NCI-H510A treated with DMSO at 0.1 percent for 48 hours (cell line): ENCODE data around the gene CCND2.

Source experiments
- DNase-seq: peaks from one replicate; lab custom pipeline; 2025; lab: John Stamatoyannopoulos, UW

The CCND2 gene

GRCh38 chr12:4256043-4256826, 17.3 kb upstream of the CCND2 start:
- DNase-seq: no peak

- no peak for DNase-seq
Observed at GRCh38 chr12:4257442-4257841, 16.1 kb upstream of the CCND2 start.

- no peak for DNase-seq
Observed at GRCh38 chr12:4259099-4259498, 14.5 kb upstream of the CCND2 start.

- DNase-seq: no peak
Observed at GRCh38 chr12:4261655-4262054, 11.9 kb upstream of the CCND2 start.

- no peak for DNase-seq
Observed at GRCh38 chr12:4265280-4265679, 8.3 kb upstream of the CCND2 start.

GRCh38 chr12:4266990-4267389, 6.6 kb upstream of the CCND2 start:
- no peak for DNase-seq

- no peak for DNase-seq
Observed at GRCh38 chr12:4267704-4268328, 5.7 kb upstream of the CCND2 start.

GRCh38 chr12:4268329-4269181, 5.0 kb upstream of the CCND2 start:
- DNase-seq: no peak

- no peak for DNase-seq
Observed at GRCh38 chr12:4269279-4269991, 4.1 kb upstream of the CCND2 start.

GRCh38 chr12:4270016-4270830, 3.3 kb upstream of the CCND2 start:
- DNase-seq: no peak

GRCh38 chr12:4270831-4271716, 2.5 kb upstream of the CCND2 start:
- DNase-seq: no peak

- DNase-seq: no peak
Observed at GRCh38 chr12:4271717-4272423, 1.7 kb upstream of the CCND2 start.

- no peak for DNase-seq
Observed at GRCh38 chr12:4272424-4273272, 914 bp upstream of the CCND2 start.

GRCh38 chr12:4273273-4273651, 300 bp upstream of the CCND2 start:
- DNase-seq: no peak

- no peak for DNase-seq
Observed at GRCh38 chr12:4274396-4275015, 944 bp downstream of the CCND2 start.

GRCh38 chr12:4275016-4275869, 1.7 kb downstream of the CCND2 start:
- no peak for DNase-seq

- DNase-seq: no peak
Observed at GRCh38 chr12:4275870-4276301, 2.3 kb downstream of the CCND2 start.
